Stimulated activated CD8-positive, alpha-beta memory T cell treated with anti-CD3 and anti-CD28 coated beads, Interleukin-4, amount 100 ng/mL, for 4 hours (primary cell): Measurements from ENCODE around the gene KLHDC10.
"Not testable (repeated sequence)": the region's sequence is repeated elsewhere in the genome, so short reads cannot be mapped to it uniquely, and the experiment has no call there.

Experiments used
- DNase-seq, 2 donors: peaks; one replicate each; pipeline ENCODE4 v3.0.0-alpha.2; 2020; ENCODE audit warnings: low read depth in 2 of 2, low spot score in 1 of 2

KLHDC10 gene

DNA sequence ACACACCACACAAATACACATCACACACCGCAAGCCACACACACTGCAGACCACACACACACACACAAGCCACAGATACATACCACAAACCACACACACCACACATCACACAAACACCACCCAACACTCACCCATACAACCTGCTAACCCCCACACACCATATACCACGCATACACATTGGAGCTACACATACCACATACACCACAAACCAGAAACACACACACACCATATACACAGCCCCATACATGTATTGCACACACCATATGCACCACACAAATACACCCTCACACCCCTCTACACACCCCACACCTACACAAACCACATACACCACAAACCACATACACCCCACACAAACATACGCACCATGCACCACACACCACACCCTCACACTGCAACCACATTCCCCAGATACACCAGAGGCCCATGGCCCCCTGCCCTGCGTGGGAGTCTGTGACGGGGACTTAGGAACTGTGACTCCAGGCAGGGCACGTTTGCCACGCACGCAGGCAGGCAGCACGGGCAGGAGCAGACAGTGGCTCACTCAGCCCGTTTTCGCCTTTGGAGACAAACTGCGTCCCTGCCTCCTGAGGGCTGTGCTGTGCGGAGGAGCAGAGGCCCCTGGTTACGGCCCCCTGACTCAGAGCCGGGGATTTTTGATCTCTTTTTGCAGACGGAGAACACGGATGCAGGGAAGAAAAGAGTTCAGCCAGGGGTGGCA is 82.3 kb downstream of the KLHDC10 start:
- DNase-seq: no peak

DNA sequence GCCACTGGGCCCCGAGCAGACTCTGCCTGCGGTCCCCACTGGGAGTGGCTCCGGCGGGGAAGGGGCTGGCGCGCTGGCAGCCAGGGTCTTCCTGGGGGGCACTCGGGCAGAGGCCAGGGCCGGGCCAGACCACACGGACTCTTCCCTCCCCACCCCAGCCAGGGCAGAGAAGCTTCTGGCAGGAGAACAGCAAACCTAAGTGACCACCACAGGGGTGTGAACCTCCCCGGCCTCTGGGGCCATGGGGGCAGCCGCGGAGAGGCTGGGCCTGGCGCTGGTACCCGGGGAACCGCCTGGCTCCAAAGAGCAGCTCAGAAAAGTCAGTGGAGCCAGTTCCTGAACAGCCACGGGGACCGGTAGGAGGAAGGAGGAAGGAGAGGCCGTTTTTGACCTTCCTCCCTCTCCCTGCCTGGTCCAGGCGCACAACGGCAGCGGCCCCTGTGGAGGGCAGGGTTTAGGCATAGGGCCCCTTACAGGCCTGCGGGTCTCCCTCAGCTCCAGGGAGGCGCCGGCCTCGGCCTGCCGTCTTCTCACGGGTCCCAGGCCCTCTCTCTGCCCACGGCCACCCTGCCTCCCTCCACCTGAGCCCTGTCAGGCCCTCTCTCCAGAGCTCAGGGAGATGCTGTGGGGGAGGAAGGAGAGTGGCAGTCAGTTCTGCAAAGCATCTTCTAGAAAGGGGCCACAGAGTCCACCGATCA is 83.0 kb downstream of the KLHDC10 start:
- no peak for DNase-seq

DNA sequence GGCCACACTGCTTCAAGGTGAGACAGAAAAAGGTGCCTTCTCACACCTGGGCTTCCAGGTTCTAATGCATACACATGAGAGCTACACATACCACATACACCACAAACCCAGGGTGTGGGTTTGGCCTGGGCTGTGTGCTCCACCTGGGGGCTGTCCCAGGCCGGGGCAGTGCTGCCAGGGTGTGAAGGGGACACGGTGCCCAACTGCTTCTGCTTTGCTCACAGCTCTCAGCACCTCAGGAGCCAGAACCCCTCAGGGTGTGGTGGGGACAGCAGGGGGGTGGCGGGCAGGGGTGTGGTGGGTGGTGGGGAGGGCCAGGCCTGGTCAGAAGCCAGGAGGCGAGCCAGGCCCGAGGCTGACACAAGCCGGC is 83.8 kb downstream of the KLHDC10 start:
- no peak for DNase-seq

DNA sequence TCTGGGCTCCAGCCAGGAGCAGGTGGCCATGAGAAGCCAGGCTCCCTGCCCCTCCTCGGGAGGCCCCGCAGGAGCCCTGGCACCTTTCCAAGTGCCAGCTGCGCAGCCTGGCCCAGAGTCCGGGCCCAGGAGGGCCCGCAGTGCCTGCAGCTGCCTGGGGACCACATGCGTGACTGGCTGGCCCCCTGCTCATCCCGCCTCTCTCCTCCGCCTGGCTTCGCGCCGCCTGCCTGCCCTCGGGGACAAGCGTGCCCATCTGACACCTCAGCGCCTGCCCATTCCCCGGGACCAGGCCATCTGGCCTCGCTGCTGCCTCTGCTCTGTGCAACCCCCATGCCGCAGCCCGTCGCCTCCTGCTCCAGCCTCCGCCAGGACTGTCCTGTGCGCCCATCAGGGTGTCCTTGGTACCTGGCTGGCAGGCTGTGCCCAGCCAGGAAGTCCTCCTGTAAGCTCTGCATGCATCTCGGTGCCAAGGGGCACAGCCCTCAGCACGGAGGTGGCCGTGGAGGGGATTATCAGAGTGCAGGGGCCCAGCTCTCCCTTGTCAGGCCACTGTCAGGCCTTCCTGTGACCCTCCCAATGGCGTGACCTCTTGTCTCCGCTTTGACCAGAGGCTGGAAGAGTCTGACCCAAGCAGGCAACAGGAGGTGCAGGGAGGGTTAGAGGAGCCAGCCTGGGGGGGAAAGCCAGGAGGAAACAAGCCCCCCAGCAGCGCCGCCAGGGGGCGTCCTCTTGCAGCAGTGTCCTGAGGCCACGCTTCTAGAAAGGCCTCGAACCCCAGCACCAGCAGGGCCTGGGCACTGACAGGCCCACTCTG is 84.4 kb downstream of the KLHDC10 start:
- DNase-seq: no peak

DNA sequence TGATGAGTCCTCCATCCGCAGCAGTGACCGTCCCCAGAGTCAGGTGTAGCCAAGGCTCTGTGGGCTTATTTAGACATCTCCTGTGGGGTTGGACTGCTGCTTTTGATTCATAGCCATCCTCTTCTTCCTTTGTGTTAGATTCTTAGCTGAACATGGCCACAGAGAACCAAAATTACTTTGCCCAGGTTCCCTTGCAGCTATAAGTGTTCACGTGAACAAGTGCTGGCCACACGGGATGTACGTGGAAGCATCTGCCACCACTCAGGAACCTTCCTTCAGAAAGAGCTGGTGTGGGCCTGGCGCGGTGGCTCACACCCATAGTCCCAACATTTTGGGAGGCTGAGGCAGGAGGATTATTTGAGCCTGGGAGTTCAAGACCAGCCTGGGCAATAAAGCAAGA is 85.8 kb downstream of the KLHDC10 start:
- DNase-seq: no peak

DNA sequence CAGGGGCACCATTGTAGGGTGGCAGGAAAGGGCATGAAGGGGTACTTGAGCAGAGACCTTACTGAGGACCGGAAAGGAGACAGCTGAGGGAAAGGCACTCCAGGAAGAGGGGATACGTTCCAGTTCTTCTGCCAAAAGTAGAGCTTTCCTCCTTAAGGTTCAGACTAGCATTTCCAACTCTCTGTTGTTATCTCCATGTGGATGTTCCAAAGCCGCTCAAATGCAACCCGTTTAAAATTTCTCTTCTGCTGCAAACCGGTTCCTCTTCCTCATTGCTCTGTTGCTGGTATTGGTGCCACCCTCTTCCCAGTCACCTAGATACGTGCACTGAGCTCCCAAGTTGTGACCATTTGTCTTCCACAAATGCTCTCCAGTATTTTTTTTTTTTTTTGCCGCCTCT is 87.4 kb downstream of the KLHDC10 start:
- DNase-seq: no peak

DNA sequence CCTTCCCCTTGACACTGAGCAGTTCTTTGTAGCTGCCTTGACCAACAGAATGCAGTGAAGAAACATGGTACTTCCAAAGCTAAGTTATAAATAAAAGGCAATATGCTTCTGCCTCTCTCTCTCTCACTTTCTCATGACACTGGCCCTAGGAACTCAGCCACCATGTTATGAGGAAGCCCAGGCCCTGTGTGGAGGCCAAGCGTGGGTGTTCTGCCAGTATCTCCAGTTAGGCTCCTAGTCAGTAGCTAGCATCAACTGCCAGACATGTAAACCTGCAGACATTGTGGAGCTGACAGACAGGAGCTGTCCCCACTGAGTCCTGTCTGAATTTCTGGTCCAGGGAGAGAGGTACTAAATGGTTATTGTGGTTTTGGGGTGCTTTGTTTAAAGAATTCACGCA is 89.7 kb downstream of the KLHDC10 start:
- no peak for DNase-seq

DNA sequence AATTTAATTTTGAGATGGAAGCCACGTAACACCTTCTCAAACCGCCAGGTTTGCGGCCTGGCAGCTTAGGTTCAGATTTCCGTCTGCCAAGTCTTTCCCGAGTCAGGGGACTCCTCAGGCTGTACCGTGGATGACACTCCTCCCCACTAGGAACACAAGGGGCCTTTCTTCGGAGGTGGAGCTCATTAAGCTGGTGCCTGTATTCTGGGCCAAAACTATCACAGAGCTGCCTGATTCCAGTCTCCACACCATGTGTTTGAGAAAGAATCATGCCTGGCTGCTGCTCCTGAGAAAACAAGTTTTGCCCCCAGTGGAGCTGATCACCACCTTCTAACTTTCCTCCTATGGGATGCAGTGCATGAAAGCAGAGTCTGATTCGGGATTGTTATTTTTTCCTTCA is 90.1 kb downstream of the KLHDC10 start:
- no peak for DNase-seq

DNA sequence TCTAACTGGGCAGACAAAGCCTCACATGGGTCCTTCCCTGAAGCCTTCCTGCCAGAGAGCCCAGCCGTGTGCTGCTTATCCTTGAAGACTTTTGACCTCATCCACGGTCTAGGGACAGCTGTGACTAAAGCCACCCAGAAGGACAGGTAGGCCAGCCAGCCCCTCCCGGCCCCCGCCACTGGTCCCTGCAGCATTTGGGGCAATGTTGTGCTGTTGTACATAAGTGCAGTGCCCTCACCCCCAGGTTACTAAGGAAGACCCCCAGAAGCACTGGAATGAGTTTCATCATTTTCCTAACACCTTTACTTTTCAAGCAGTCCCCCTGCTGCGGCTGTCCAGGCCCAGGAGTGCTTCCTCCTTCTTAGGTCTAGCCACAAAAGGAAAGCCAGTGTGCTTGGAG is 91.9 kb downstream of the KLHDC10 start:
- DNase-seq: no peak

DNA sequence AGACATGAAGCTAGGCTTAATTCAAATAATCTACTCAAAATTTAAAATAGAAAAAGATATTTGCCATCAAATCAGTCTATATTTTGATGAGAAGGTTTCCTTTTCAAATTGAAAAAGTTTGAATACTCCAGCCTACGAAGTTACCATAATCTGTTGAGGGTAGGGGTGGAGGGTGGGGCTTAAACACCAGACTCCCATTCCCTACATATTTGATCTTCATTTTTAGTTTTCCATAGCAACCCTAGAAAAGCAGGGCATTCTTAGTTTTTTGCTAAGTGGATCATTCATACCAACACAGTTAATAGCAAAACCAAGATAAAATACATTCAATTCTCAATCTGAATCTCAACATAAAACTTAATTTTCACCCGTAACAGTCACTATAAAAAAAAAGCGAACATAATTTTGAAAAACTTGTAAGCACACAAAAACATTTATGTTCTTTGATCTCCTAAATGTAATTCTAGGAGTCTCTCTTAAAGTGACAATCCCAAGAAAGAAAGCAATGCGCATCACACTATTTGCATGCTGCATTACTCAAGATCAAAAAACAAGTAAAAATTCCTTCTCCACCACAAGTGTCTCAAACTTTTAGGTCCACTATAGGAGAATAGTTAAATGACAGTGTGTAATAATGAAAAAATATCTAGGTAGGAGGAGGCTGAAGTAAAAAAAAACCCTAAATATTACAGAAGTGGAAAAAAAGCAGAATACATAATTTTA is 104.1 kb downstream of the KLHDC10 start:
- no peak for DNase-seq

DNA sequence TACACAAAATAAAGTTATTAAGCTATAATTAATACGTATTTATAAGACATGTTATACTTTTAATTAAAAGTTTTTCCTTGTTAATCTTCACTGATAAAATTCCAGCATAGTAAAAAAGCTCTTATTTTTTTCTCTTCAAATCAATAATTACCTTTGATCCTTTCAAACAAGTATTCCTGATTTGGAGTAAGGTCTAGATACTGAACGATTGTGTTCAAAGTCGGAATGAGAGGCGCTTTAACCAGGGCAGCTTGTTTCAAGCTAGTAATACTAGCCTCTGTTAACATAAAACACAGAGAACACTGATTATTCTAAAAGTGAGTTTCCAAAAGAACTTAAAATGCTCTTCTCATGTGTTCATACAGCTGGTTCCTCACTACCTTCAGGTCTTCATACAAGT is 107.9 kb downstream of the KLHDC10 start:
- no peak for DNase-seq

DNA sequence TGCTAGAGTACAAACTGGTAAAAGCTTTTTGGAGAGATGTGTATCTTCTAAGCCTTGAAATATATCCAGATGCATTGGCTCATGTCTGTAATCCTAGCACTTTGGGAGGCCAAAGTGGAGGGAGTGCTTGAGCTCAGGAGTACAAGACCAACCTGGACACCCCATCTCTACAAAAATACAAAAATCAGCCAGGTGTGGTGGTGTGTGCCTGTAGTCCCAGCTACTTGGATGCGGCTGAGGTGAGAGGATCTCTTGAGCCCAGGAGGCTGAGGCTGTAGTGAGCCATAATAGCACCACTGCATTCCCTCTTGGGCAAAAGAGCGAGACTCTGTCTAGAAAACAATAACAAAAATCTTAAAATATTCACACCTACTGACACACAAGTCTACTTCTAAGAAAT is 109.3 kb downstream of the KLHDC10 start:
- DNase-seq: no peak

DNA sequence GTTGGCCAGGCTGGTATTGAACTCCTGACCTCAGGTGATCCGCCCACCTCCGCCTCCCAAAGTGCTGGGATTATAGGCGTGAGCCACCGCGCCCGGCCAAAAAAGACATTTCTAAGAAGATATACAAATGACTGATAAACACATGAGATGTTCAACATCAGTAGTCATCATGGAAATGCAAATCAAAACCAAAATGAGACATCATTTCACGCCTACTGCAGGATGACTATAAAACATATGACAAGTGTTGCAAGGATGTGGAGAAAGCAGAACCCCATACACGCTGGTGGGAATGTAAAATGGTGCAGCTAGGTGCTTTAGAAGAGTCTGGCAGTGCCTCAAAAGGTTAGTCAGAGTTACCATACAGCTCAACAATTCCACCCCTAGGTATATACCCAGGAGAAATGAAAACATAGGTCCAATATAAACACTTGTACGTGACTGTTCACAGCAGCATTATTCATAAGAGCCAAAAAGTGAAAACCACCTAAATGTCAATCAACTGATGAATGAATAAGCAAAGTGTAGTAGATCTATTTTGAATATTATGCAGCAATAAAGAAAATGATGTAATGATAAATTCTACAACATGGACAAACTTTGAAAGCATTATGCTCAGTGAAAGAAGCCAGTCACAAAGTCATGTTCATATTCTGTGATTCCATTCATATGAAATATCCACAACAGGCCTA is 110.4 kb downstream of the KLHDC10 start:
- no peak for DNase-seq

DNA sequence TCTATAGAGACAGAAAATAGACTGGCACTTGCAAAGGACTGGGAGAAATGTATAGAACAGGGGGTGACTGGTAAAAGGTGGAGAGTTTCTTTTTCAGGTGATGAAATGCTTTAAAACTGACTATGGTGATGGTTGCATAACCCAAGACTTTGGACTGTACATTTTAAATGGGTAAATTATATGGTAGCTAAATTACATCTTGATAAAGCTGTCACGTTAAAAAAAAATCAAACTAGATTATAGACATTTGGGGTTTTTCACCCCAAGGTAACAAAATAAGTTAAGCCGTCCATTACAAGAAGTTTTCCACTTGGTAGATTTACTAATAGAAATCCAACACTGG is 110.9 kb downstream of the KLHDC10 start:
- DNase-seq: no peak

DNA sequence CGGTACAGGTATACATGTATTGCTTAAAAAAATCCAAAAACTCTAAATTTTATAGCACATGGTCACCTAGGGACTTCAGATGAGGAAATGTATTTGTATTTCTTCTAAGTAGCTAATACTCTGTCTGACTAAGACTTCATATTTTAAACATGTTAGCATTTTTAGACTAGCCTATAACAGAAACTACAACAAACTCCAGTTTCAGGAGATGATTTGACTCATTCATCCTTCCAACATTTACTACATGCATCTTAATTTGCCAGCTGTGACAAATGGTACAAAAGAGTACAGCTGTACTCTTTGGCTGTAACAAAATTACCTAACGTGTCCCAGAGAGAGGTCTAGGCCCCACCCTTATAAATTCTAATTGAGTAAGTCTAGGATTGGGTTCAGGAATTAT is 112.7 kb downstream of the KLHDC10 start:
- DNase-seq: no peak

DNA sequence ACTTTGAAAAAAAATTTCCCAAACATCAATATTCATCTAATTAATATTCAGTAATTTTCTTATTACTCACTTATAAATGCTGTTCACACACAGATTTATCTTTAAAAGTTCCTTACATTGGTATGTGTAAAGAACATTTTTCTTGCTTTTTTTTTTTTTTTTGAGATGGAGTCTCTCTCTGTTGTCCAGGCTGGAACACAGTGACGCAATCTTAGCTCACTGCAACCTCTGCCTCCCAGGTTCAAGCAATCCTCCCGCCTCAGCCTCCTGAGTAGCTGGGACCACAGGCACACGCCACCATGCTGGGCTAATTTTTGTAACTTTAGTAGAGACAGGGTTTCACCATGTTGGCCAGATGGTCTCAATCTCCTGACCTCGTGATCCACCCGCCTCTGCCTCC is 114.0 kb downstream of the KLHDC10 start:
- not testable (repeated sequence) for DNase-seq
